Caco-2 (cell line): Measurements from ENCODE around the gene TYMP. TPM values are rescaled to one million over a fixed set of nuclear protein-coding genes. Genes with fewer than 3 reads are reported as not detected.

ENCODE experiments used
- BruUV-seq: library from RNA; stranded (reverse); fragments of 400-500 nt; replicated peaks from 2 replicates; lab custom pipeline; 2021; lab: Mats Ljungman, UMichigan
- CTCF ChIA-PET: fragments of 300-600 bp; sonication (Branson Sonifier 250); formaldehyde crosslinking; loops from one replicate; lab custom pipeline; 2022; ENCODE audit warnings: antibody characterized with exemption; lab: Charles Lee
- POLR2A ChIA-PET: fragments of 300-600 bp; sonication (Branson Sonifier 250); formaldehyde crosslinking; loops from one replicate; lab custom pipeline; 2022; ENCODE audit warnings: antibody characterized with exemption; lab: Charles Lee
- DNase-seq, 2 experiments: peaks; one replicate each; pipeline versions ENCODE4 v3.0.0 to v3.0.0-alpha.2; 2020 to 2022
- H3K27me3 ChIP-seq: replicated peaks from 2 replicates; pipeline ENCODE4 v1.6.0; 2011; ENCODE audit warnings: low read length; ENCODE audit not compliant: control insufficient read depth, insufficient read depth
- H3K36me3 ChIP-seq: 2 replicates; pipeline ENCODE4 v1.5.1; 2011; ENCODE audit warnings: low read length; ENCODE audit not compliant: control insufficient read depth, insufficient read depth
- H3K4me1 ChIP-seq: fragments of 250-450 bp; sonication (Bioruptor Pico); 2 replicates; pipeline ENCODE4 v1.5.1; 2020; ENCODE audit warnings: mild to moderate bottlenecking
- H3K4me3 ChIP-seq: 2 replicates; pipeline ENCODE4 v1.5.1; 2011; ENCODE audit warnings: low read depth, mild to moderate bottlenecking, control low read depth, low read length
- H3K9me3 ChIP-seq: fragments of 250-450 bp; sonication (Bioruptor Pico); 2 replicates; pipeline ENCODE4 v1.5.1; 2020; ENCODE audit warnings: mild to moderate bottlenecking, moderate library complexity
- H3K27ac Mint-ChIP-seq: one replicate; pipeline ENCODE4 v1.8.0; 2022; ENCODE audit warnings: mixed read lengths; ENCODE audit not compliant: unreplicated experiment
- H3K27me3 Mint-ChIP-seq: one replicate; pipeline ENCODE4 v1.8.0; 2022; ENCODE audit warnings: mixed read lengths; ENCODE audit not compliant: insufficient read depth, unreplicated experiment
- H3K36me3 Mint-ChIP-seq: one replicate; pipeline ENCODE4 v1.8.0; 2022; ENCODE audit warnings: mild to moderate bottlenecking, mixed read lengths; ENCODE audit not compliant: insufficient read depth, unreplicated experiment
- H3K4me1 Mint-ChIP-seq: one replicate; pipeline ENCODE4 v1.8.0; 2022; ENCODE audit warnings: low read depth, mixed read lengths; ENCODE audit not compliant: unreplicated experiment
- H3K4me3 Mint-ChIP-seq: one replicate; pipeline ENCODE4 v1.8.0; 2022; ENCODE audit warnings: mild to moderate bottlenecking, moderate library complexity, mixed read lengths; ENCODE audit not compliant: unreplicated experiment
- H3K9me3 Mint-ChIP-seq: one replicate; pipeline ENCODE4 v1.8.0; 2022; ENCODE audit warnings: mixed read lengths; ENCODE audit not compliant: unreplicated experiment
- CTCF ChIP-seq, 2 experiments: fragments of 200-600 bp in 1 of 2; IDR thresholded peaks; 1 replicate in 1 of 2; 2 replicates in 1 of 2; pipeline versions ENCODE4 v1.5.1 to v1.8.0; 2011 to 2022; ENCODE audit warnings: antibody characterized with exemption in 1 of 2, control low read depth in 1 of 2, inconsistent platforms in 1 of 2, low read depth in 1 of 2, low read length in 1 of 2, mild to moderate bottlenecking in 1 of 2, moderate library complexity in 1 of 2; ENCODE audit not compliant: insufficient read depth in 1 of 2, severe bottlenecking in 1 of 2, unreplicated experiment in 1 of 2
- intact Hi-C: fragments of 100-400 bp; cut with micrococcal nuclease; formaldehyde crosslinking; loops from one replicate; pipeline ENCODE4 v1.10.0; 2022; ENCODE audit not compliant: unreplicated experiment
- total RNA-seq: library from RNA; stranded (reverse); gene quantifications from 2 replicates; pipeline ENCODE4 v1.2.3, GENCODE V29; 2022

The TYMP gene
- total RNA-seq, 1 experiment from 2014 or later: 3.9 TPM

- Mint-ChIP-seq H3K27me3 (no peaks in the 10 kb centered on the region), H3K4me1 (peaks cover 14% of the 10 kb centered on the region), H3K36me3 (peaks cover 22% of the 10 kb centered on the region), H3K27ac (no peak overlapping the region), H3K4me3 (no peak overlapping the region), H3K9me3 (no peaks in the 10 kb centered on the region)
- Histone ChIP-seq H3K27me3 (no peaks in the 10 kb centered on the region), H3K36me3 (no peaks in the 10 kb centered on the region), H3K9me3 (no peaks in the 10 kb centered on the region), H3K4me1 (peaks cover 9% of the 10 kb centered on the region), H3K4me3 (no peak overlapping the region)
- no peak for TF ChIP-seq CTCF (IDR thresholded peaks at IDR 0.05; ENCODE audit: insufficient read depth in 1 of 2, low read depth in 1 of 2, low read length in 1 of 2, severe bottlenecking in 1 of 2, unreplicated experiment in 1 of 2)
- ChIA-PET CTCF (no interaction called here), POLR2A (no interaction called here)
- DNase-seq: peak in 1 of 2 experiments; percentile 27
- BruUV-seq: no TSS peak
- intact Hi-C loops: no loop called here
These were observed 41.7 kb downstream of the TYMP start for GRCh38 chr22:50488006-50488677.

- H3K4me3 Mint-ChIP-seq: no peak overlapping the region
- intact Hi-C loops: no loop called here
- H3K36me3 Mint-ChIP-seq: peaks cover 22% of the 10 kb centered on the region
- no peaks in the 10 kb centered on the region for H3K9me3 Mint-ChIP-seq
- CTCF ChIA-PET: no interaction called here
- no peaks in the 10 kb centered on the region for H3K27me3 Mint-ChIP-seq
- Histone ChIP-seq H3K4me1 (peaks cover 9% of the 10 kb centered on the region), H3K27me3 (no peaks in the 10 kb centered on the region), H3K4me3 (no peak overlapping the region), H3K9me3 (no peaks in the 10 kb centered on the region), H3K36me3 (no peaks in the 10 kb centered on the region)
- H3K27ac Mint-ChIP-seq: no peak overlapping the region
- no TSS peak for BruUV-seq
- DNase-seq: no peak
- POLR2A ChIA-PET: no interaction called here
- H3K4me1 Mint-ChIP-seq: peaks cover 14% of the 10 kb centered on the region
- no peak for TF ChIP-seq CTCF (IDR thresholded peaks at IDR 0.05; ENCODE audit: insufficient read depth in 1 of 2, low read depth in 1 of 2, low read length in 1 of 2, severe bottlenecking in 1 of 2, unreplicated experiment in 1 of 2)
These were observed 42.4 kb downstream of the TYMP start for GRCh38 chr22:50487290-50488005.

GRCh38 chr22:50486561-50487289 is 43.1 kb downstream of the TYMP start, which contains the start of gene MIOX:
TSS of gene MIOX (plus strand) at chr22:50486859. CDS start at chr22:50486898, 39 bp downstream.
- no peaks in the 10 kb centered on the region for H3K27me3 Mint-ChIP-seq
- Histone ChIP-seq H3K4me1 (peaks cover 15% of the 10 kb centered on the region), H3K9me3 (no peaks in the 10 kb centered on the region), H3K27me3 (no peaks in the 10 kb centered on the region), H3K36me3 (no peaks in the 10 kb centered on the region), H3K4me3 (no peak within 1 kb of the TSS)
- no peaks in the 10 kb centered on the region for H3K9me3 Mint-ChIP-seq
- CTCF ChIA-PET: no interaction called here
- H3K27ac Mint-ChIP-seq: peak within 1 kb of the TSS; percentile 66
- POLR2A ChIA-PET: interaction anchor here (0.7 kb wide), 1 partner anchor 21 kb away, joined by 3 read pairs; the partner anchor contains the start of genes LMF2 and NCAPH2
- no peak within 1 kb of the TSS for H3K4me3 Mint-ChIP-seq
- intact Hi-C loops: no loop called here
- no TSS peak for BruUV-seq
- peaks cover 22% of the 10 kb centered on the region for H3K36me3 Mint-ChIP-seq
- TF ChIP-seq CTCF (IDR thresholded peaks at IDR 0.05; ENCODE audit: insufficient read depth in 1 of 2, low read depth in 1 of 2, low read length in 1 of 2, severe bottlenecking in 1 of 2, unreplicated experiment in 1 of 2): no peak
- peaks cover 14% of the 10 kb centered on the region for H3K4me1 Mint-ChIP-seq
- no peak for DNase-seq
